ENCODE results near the gene SURF1. TPM values are rescaled to one million over a fixed set of nuclear protein-coding genes. Genes with fewer than 3 reads are reported as not detected.
"Not testable (repeated sequence)": the region's sequence is repeated elsewhere in the genome, so short reads cannot be mapped to it uniquely, and the experiment has no call there.

The SURF1 gene
- total RNA-seq, 1 donor = 26.4 TPM

- Histone ChIP-seq H3K4me1 (ENCODE audit: insufficient read depth, low read length) (peaks cover 27% of the 10 kb centered on the region), H3K4me3 (ENCODE audit: low read length) (no peak overlapping the region), H3K9me3 (ENCODE audit: low read depth, low read length) (no peaks in the 10 kb centered on the region), H3K27me3 (ENCODE audit: insufficient read depth, low read length) (no peaks in the 10 kb centered on the region)
Observed at GRCh38 chr9:133333011-133333410, 23.3 kb downstream of the SURF1 start.

GRCh38 chr9:133332381-133332730, 23.9 kb downstream of the SURF1 start:
- Histone ChIP-seq H3K4me3 (ENCODE audit: low read length) (no peak overlapping the region), H3K27me3 (ENCODE audit: insufficient read depth, low read length) (no peaks in the 10 kb centered on the region), H3K9me3 (ENCODE audit: low read depth, low read length) (no peaks in the 10 kb centered on the region), H3K4me1 (ENCODE audit: insufficient read depth, low read length) (peaks cover 27% of the 10 kb centered on the region)

- no peaks in the 10 kb centered on the region for H3K9me3 ChIP-seq (ENCODE audit: low read depth, low read length)
- peaks cover 23% of the 10 kb centered on the region for H3K4me1 ChIP-seq (ENCODE audit: insufficient read depth, low read length)
- no peaks in the 10 kb centered on the region for H3K27me3 ChIP-seq (ENCODE audit: insufficient read depth, low read length)
- H3K4me3 ChIP-seq (ENCODE audit: low read length) = no peak overlapping the region
Observed at GRCh38 chr9:133331641-133332380, 24.5 kb downstream of the SURF1 start.

DNA sequence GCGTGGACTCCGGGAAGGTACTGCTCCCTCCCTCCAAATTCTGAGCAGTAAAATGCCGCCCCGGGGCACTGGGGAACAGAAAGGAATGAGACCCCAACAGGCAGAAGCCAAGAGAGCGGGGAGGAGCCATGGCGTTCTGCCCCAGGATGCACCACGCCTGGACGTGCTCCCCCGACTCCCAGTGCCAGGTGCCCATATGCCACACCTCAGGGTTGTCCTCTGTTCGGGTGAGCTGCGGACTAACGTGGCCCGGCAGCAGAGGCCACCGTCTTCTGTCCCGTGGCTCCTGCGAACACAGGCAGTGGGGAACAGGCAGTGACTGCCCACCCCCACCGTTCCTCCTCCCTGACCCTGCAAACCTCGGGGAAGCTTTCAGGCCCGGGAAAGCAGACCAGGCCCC, 25.1 kb downstream of the SURF1 start:
- Histone ChIP-seq H3K9me3 (ENCODE audit: low read depth, low read length) (no peaks in the 10 kb centered on the region), H3K4me1 (ENCODE audit: insufficient read depth, low read length) (peaks cover 18% of the 10 kb centered on the region), H3K4me3 (ENCODE audit: low read length) (no peak overlapping the region), H3K27me3 (ENCODE audit: insufficient read depth, low read length) (no peaks in the 10 kb centered on the region)

DNA sequence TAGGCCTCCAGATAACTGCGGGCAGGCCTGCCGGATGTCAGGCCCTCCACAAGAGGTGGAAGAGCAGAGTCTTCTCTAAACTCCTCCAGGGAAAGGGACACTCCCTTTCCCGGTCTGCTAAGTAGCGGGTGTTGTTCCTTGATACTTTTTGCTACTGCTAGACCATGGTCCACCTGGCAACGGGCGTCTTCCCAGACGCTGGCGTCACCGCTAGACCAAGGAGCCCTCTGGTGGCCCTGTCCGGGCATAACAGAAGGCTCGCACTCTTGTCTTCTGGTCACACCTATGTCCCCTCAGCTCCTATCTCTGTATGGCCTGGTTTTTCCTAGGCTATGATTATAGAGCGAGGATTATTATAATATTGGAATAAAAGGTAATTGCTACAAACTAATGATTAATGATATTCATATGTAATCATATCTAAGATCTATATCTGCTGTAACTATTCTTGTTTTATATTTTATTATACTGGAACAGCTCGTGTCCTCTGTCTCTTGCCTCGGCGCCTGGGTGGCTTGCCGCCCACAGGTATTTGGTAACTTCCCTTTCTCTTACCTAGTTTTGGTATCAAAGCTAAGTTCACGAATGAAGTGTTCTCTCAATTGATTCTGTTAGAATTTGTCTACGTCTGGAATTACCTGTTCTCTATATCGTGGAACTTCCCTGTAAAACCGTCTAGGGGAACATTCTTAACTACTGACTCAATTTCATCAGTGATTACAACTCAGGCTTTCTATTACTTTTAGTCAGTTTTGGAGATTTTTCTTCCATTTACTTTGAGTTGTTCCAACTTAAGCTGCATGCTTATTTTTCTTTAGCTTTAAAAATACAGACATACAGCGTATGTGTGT, 26.8 kb downstream of the SURF1 start:
- not testable (repeated sequence) for H3K27me3 ChIP-seq (ENCODE audit: insufficient read depth, low read length); H3K4me1 ChIP-seq (ENCODE audit: insufficient read depth, low read length); H3K9me3 ChIP-seq (ENCODE audit: low read depth, low read length); H3K4me3 ChIP-seq (ENCODE audit: low read length)

GRCh38 chr9:133327834-133328484, 28.3 kb downstream of the SURF1 start:
- Histone ChIP-seq H3K9me3 (ENCODE audit: low read depth, low read length) (no peaks in the 10 kb centered on the region), H3K4me1 (ENCODE audit: insufficient read depth, low read length) (no peaks in the 10 kb centered on the region), H3K4me3 (ENCODE audit: low read length) (no peak overlapping the region), H3K27me3 (ENCODE audit: insufficient read depth, low read length) (no peaks in the 10 kb centered on the region)

DNA sequence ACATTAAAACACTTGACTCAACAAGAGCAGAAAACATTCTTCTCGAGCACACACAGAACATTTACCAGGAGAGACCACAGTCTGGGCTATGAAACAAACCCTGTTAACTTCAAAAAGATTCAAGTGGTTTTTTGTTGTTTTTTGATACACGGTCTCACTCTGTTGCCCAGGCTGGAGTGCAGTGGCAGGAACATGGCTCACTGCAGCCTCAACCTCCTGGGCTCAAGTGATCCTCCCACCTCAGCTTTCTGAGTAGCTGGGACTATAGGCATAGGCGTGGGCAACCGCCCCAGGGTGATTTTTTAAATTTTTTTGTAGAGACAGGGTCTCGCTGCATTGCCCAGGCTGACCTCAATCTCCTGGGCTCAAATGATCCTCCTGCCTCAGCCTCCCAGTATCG, 29.3 kb downstream of the SURF1 start:
- H3K27me3 ChIP-seq (ENCODE audit: insufficient read depth, low read length); H3K4me1 ChIP-seq (ENCODE audit: insufficient read depth, low read length); H3K4me3 ChIP-seq (ENCODE audit: low read length); H3K9me3 ChIP-seq (ENCODE audit: low read depth, low read length): not testable (repeated sequence)

- no peaks in the 10 kb centered on the region for H3K9me3 ChIP-seq (ENCODE audit: low read depth, low read length)
- H3K4me3 ChIP-seq (ENCODE audit: low read length) = no peak overlapping the region
- no peaks in the 10 kb centered on the region for H3K27me3 ChIP-seq (ENCODE audit: insufficient read depth, low read length)
- H3K4me1 ChIP-seq (ENCODE audit: insufficient read depth, low read length) = no peaks in the 10 kb centered on the region
Observed at GRCh38 chr9:133323991-133324703, 32.1 kb downstream of the SURF1 start.

DNA sequence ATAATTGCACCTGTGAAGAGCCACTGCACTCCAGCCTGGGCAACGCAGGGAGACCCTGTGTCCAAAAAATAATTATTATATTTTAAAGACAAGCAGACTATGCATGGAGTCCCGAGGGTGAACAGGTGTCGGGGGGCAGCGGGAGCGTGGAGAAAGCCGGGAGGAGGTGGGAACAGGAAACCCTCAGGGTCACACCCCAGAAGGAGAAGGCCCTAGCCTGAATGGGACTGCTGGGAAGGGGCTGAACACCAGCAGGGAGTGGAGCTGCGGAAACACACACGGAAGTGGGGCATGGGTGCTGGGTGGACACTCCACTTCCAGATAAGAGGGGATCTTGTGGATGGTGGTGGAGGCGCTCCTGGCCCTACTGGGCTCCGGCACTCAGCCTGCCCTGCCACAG, 33.1 kb downstream of the SURF1 start:
- Histone ChIP-seq H3K4me1 (ENCODE audit: insufficient read depth, low read length) (no peaks in the 10 kb centered on the region), H3K27me3 (ENCODE audit: insufficient read depth, low read length) (no peaks in the 10 kb centered on the region), H3K9me3 (ENCODE audit: low read depth, low read length) (no peaks in the 10 kb centered on the region), H3K4me3 (ENCODE audit: low read length) (no peak overlapping the region)

GRCh38 chr9:133322701-133323100, 33.6 kb downstream of the SURF1 start:
- Histone ChIP-seq H3K27me3 (ENCODE audit: insufficient read depth, low read length) (no peaks in the 10 kb centered on the region), H3K4me3 (ENCODE audit: low read length) (no peak overlapping the region), H3K4me1 (ENCODE audit: insufficient read depth, low read length) (no peaks in the 10 kb centered on the region), H3K9me3 (ENCODE audit: low read depth, low read length) (no peaks in the 10 kb centered on the region)

- H3K4me3 ChIP-seq (ENCODE audit: low read length) = no peak overlapping the region
- H3K4me1 ChIP-seq (ENCODE audit: insufficient read depth, low read length) = no peaks in the 10 kb centered on the region
- no peaks in the 10 kb centered on the region for H3K9me3 ChIP-seq (ENCODE audit: low read depth, low read length)
- no peaks in the 10 kb centered on the region for H3K27me3 ChIP-seq (ENCODE audit: insufficient read depth, low read length)
Observed at GRCh38 chr9:133321411-133321935, 34.8 kb downstream of the SURF1 start.

DNA sequence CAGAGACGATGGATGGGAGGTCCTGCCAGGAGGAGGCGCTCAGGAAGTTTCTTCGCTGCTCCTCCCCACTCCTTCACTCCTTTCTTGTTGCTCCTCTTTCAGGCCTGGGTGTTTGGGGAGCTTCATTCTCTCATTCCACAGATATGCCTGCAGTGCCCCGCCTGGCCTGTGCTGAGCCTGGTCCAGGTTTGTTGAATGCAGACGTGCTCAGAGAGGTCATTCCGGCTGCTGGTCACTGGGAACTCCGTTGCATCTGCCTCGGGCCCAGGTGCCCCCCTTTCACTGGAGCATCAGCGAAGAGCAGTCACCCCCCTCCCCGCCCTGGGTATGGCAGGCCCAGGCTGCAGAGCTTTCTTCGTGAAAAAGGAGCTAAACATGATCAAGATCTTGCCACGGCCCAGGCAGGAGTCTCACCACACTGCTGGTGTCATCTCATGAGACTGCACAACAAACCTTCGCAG, 35.8 kb downstream of the SURF1 start:
- Histone ChIP-seq H3K27me3 (ENCODE audit: insufficient read depth, low read length) (no peaks in the 10 kb centered on the region), H3K4me3 (ENCODE audit: low read length) (no peak overlapping the region), H3K4me1 (ENCODE audit: insufficient read depth, low read length) (no peaks in the 10 kb centered on the region), H3K9me3 (ENCODE audit: low read depth, low read length) (no peaks in the 10 kb centered on the region)

DNA sequence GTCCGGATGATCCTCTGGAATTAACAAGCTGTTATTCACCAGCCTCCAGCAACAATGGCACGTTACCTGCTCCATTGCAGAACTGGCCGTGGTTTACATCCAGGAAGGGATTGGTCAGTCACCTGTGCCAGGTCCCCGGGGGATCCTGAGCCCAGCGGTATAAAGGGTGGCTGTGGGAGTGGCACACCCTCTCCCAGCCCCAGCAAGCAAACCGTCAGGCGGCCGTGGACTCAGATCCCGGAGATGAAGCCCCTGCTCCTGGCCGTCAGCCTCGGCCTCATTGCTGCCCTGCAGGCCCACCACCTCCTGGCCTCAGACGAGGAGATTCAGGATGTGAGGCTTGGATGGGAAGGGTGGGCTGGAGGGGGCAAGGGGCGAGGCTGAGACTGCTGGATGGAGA, 38.7 kb downstream of the SURF1 start:
- H3K4me1 ChIP-seq (ENCODE audit: insufficient read depth, low read length); H3K9me3 ChIP-seq (ENCODE audit: low read depth, low read length); H3K4me3 ChIP-seq (ENCODE audit: low read length); H3K27me3 ChIP-seq (ENCODE audit: insufficient read depth, low read length): not testable (repeated sequence)

- Histone ChIP-seq H3K9me3 (ENCODE audit: low read depth, low read length) (no peaks in the 10 kb centered on the region), H3K27me3 (ENCODE audit: insufficient read depth, low read length) (no peaks in the 10 kb centered on the region), H3K4me3 (ENCODE audit: low read length) (no peak overlapping the region), H3K4me1 (ENCODE audit: insufficient read depth, low read length) (no peaks in the 10 kb centered on the region)
Observed at GRCh38 chr9:133315997-133316396, 40.3 kb downstream of the SURF1 start.

- H3K4me1 ChIP-seq (ENCODE audit: insufficient read depth, low read length) = no peaks in the 10 kb centered on the region
- no peaks in the 10 kb centered on the region for H3K9me3 ChIP-seq (ENCODE audit: low read depth, low read length)
- no peaks in the 10 kb centered on the region for H3K27me3 ChIP-seq (ENCODE audit: insufficient read depth, low read length)
- no peak overlapping the region for H3K4me3 ChIP-seq (ENCODE audit: low read length)
Observed at GRCh38 chr9:133309608-133310007, 46.7 kb downstream of the SURF1 start.

Data from mononuclear cell (primary cell).